ENCODE results near the gene SAMD14. TPM values are rescaled to one million over a fixed set of nuclear protein-coding genes. Genes with fewer than 3 reads are reported as not detected.

The SAMD14 gene
- total and polyA plus RNA-seq, 2 experiments from 2014 or later: 0.70 to 4.7 TPM

DNA sequence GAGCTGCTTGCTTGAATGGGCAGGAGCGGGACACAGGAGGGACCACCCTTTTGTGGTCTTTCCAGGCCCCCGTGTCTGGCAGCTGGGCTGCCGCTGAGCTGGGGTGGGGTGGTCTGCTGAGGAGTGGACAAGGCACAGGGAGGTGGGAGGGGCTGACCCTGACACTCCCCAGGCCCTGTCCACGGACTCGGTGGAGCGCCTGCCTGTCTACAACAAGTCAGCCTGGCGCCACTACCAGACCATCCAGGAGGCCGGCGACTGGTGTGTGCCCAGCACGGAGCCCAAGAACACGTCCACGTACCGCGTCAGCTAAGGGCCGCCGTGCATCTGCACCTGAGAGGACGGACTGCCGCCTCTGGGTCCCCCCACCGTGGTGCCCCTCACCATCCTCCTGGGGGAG, 20.2 kb downstream of the SAMD14 start:
- H3K4me1 ChIP-seq (ENCODE audit: insufficient read depth): peaks cover 5% of the 10 kb centered on the region; the same call in 1 of the 2 replicates
- peaks cover under 1% of the 10 kb centered on the region; the same call in 2 of the 3 replicates for H3K4me1 Mint-ChIP-seq
- H3K36me3 Mint-ChIP-seq (ENCODE audit: low read depth): no peaks in the 10 kb centered on the region; the same call in 1 of the 3 replicates
- H3K36me3 ChIP-seq (ENCODE audit: insufficient read depth): no peaks in the 10 kb centered on the region
- no peak for DNase-seq (ENCODE audit: low spot score)
- no peaks in the 10 kb centered on the region for H3K79me2 ChIP-seq (replicated peaks; ENCODE audit: insufficient read depth)
- H3K27ac Mint-ChIP-seq: no peak overlapping the region
- H2AFZ ChIP-seq: no peak overlapping the region
- no peaks in the 10 kb centered on the region for H3K9me3 Mint-ChIP-seq
- no peak overlapping the region for H3K27ac ChIP-seq (ENCODE audit: low read depth)
- H4K20me1 ChIP-seq (replicated peaks; ENCODE audit: insufficient read depth): no peaks in the 10 kb centered on the region
- no peak overlapping the region for H3K4me3 ChIP-seq
- no peak for TF ChIP-seq REST (IDR thresholded peaks at IDR 0.05; ENCODE audit: unreplicated experiment)
- no peak for ATAC-seq
- H3K27me3 ChIP-seq (ENCODE audit: insufficient read depth): no peaks in the 10 kb centered on the region; the same call in 1 of the 2 replicates
- no peak overlapping the region for H3K4me2 ChIP-seq
- no peak overlapping the region for H3K4me3 Mint-ChIP-seq
- H3K27me3 Mint-ChIP-seq (ENCODE audit: insufficient read depth, low read depth, poor library complexity): peaks cover 15% of the 10 kb centered on the region
- H3K9me2 ChIP-seq (ENCODE audit: insufficient read depth): no peaks in the 10 kb centered on the region
- no peaks in the 10 kb centered on the region for H3F3A ChIP-seq (replicated peaks; ENCODE audit: low read depth)

DNA sequence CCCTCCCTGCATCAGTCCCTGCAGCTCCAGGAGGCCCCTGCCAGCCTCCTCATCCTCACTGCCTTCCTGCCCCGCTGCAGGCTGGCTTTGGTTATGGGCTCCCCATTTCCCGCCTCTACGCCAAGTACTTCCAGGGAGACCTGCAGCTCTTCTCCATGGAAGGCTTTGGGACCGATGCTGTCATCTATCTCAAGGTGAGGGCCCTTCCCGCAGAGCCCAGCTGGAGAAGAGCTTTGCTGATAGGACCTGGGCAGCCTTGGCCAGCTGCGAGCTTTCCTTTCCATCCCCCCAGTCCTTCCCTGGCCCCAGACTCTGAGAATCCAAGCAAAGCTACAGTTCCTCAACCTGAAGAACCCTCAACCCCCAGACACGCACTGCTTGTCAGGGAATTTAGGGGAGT, 20.8 kb downstream of the SAMD14 start:
- peaks cover 5% of the 10 kb centered on the region; the same call in 1 of the 2 replicates for H3K4me1 ChIP-seq (ENCODE audit: insufficient read depth)
- no peaks in the 10 kb centered on the region; the same call in 1 of the 2 replicates for H3K27me3 ChIP-seq (ENCODE audit: insufficient read depth)
- H3K9me2 ChIP-seq (ENCODE audit: insufficient read depth): no peaks in the 10 kb centered on the region
- H3K4me3 ChIP-seq: no peak overlapping the region
- ATAC-seq (no peak), DNase-seq (ENCODE audit: low spot score) (no peak)
- no peaks in the 10 kb centered on the region; the same call in 1 of the 3 replicates for H3K4me1 Mint-ChIP-seq
- H3K36me3 ChIP-seq (ENCODE audit: insufficient read depth): no peaks in the 10 kb centered on the region
- no peaks in the 10 kb centered on the region for H3K9me3 Mint-ChIP-seq
- no peak overlapping the region for H3K27ac Mint-ChIP-seq
- no peak overlapping the region for H3K4me3 Mint-ChIP-seq
- no peaks in the 10 kb centered on the region; the same call in 1 of the 3 replicates for H3K36me3 Mint-ChIP-seq (ENCODE audit: low read depth)
- H3K27ac ChIP-seq (ENCODE audit: low read depth): no peak overlapping the region
- H4K20me1 ChIP-seq (replicated peaks; ENCODE audit: insufficient read depth): no peaks in the 10 kb centered on the region
- H3K27me3 Mint-ChIP-seq (ENCODE audit: insufficient read depth, low read depth, poor library complexity): peaks cover 15% of the 10 kb centered on the region
- no peak overlapping the region for H2AFZ ChIP-seq
- H3K4me2 ChIP-seq: no peak overlapping the region
- no peaks in the 10 kb centered on the region for H3K79me2 ChIP-seq (replicated peaks; ENCODE audit: insufficient read depth)
- H3F3A ChIP-seq (replicated peaks; ENCODE audit: low read depth): no peaks in the 10 kb centered on the region
- TF ChIP-seq ZNF114 (CRISPR knock-in tag; IDR thresholded peaks at IDR 0.05): no peak
- no peak for TF ChIP-seq ZNF331 (CRISPR knock-in tag; IDR thresholded peaks at IDR 0.05; ENCODE audit: low read depth)
- TF ChIP-seq, protein P1, sequence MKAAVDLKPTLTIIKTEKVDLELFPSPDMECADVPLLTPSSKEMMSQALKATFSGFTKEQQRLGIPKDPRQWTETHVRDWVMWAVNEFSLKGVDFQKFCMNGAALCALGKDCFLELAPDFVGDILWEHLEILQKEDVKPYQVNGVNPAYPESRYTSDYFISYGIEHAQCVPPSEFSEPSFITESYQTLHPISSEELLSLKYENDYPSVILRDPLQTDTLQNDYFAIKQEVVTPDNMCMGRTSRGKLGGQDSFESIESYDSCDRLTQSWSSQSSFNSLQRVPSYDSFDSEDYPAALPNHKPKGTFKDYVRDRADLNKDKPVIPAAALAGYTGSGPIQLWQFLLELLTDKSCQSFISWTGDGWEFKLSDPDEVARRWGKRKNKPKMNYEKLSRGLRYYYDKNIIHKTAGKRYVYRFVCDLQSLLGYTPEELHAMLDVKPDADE (IDR thresholded peaks at IDR 0.05): no peak
- TF ChIP-seq ZNF462 (CRISPR knock-in tag; IDR thresholded peaks at IDR 0.05): no peak
- TF ChIP-seq JUNB (IDR thresholded peaks at IDR 0.05; ENCODE audit: unreplicated experiment): no peak
- no peak for TF ChIP-seq NANOG (IDR thresholded peaks at IDR 0.05; ENCODE audit: borderline replicate concordance)
- TF ChIP-seq REST (IDR thresholded peaks at IDR 0.05; ENCODE audit: unreplicated experiment): no peak

All from GM23338 (cell line).